Measurements from ENCODE around the gene CHRDL2.

- TF ChIP-seq ZNF274 (IDR thresholded peaks at IDR 0.05; ENCODE audit: low read depth, low read length) (no peak), YY1 (IDR thresholded peaks at IDR 0.05; ENCODE audit: insufficient read depth, insufficient read length) (no peak)
Measured at GRCh38 chr11:74647404-74647803, 83.8 kb downstream of the CHRDL2 start.

All from NT2/D1 (cell line).